VCaP (cell line): Measurements from ENCODE around the gene TOLLIP.

Experiments used
- H3K27ac ChIP-seq: fragments of 450-650 bp; 2 replicates; pipeline ENCODE4 v1.5.1; 2017
- TF ChIP-seq, protein P1 (sequence below): fragments of 450-650 bp; conservative IDR thresholded peaks from 2 replicates; pipeline ENCODE4 v1.5.1; 2017; ENCODE audit warnings: mild to moderate bottlenecking, moderate library complexity

The TOLLIP gene

DNA sequence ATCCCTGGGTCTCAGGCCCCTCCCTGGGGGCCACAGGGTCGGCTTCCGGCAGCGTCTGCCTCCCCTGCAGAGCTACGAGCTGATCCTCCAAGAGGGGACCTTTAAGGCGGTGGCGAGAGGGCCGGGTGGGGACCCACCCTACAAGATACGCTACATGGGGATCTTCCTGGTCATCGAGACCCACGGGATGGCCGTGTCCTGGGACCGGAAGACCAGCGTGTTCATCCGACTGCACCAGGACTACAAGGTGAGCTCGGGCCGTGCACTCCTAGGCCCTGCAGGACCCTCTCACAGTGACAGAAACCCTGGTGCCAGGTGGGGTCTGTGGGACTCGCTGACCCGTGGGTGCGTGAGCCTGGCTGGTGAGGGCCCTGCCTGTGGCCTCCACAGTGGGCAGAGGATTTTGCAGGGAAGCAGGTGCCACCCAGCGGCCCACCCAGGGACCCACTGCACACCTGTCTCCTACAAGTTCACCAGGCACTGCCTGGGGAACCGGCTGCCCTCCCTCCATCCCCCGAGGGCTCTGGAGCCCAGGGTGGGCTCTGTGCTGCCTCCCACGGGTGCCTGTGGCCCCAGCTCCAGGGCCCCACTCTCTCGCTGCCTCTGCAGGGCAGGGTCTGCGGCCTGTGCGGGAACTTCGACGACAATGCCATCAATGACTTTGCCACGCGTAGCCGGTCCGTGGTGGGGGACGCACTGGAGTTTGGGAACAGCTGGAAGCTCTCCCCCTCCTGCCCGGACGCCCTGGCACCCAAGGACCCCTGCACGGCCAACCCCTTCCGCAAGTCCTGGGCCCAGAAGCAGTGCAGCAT lies 72.9 kb downstream of the TOLLIP start:
- TF ChIP-seq, protein P1, sequence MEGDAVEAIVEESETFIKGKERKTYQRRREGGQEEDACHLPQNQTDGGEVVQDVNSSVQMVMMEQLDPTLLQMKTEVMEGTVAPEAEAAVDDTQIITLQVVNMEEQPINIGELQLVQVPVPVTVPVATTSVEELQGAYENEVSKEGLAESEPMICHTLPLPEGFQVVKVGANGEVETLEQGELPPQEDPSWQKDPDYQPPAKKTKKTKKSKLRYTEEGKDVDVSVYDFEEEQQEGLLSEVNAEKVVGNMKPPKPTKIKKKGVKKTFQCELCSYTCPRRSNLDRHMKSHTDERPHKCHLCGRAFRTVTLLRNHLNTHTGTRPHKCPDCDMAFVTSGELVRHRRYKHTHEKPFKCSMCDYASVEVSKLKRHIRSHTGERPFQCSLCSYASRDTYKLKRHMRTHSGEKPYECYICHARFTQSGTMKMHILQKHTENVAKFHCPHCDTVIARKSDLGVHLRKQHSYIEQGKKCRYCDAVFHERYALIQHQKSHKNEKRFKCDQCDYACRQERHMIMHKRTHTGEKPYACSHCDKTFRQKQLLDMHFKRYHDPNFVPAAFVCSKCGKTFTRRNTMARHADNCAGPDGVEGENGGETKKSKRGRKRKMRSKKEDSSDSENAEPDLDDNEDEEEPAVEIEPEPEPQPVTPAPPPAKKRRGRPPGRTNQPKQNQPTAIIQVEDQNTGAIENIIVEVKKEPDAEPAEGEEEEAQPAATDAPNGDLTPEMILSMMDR = no peak
- no peak overlapping the region for H3K27ac ChIP-seq

DNA sequence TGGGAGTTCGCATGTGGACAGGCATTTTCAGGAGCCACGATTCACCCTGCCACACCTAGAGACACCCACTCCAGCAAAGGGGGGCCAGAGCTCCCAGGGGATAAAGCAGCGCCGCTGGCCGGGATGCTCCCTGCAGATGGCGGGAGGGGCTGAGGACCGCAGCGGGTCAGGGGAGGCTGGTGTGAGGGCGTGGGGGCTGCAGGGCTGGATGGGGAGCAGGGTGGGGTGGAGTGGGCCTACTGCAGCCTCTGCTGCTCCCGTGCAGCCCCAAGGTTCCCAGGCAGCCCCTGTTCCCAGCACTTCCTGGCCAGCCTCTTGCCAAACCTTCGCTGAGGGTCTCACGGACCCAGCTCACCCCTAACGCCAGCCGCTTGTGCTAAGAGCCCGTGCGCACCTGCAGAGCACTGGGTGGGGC lies 73.5 kb downstream of the TOLLIP start:
- TF ChIP-seq, protein P1 = no peak
- H3K27ac ChIP-seq = no peak overlapping the region

DNA sequence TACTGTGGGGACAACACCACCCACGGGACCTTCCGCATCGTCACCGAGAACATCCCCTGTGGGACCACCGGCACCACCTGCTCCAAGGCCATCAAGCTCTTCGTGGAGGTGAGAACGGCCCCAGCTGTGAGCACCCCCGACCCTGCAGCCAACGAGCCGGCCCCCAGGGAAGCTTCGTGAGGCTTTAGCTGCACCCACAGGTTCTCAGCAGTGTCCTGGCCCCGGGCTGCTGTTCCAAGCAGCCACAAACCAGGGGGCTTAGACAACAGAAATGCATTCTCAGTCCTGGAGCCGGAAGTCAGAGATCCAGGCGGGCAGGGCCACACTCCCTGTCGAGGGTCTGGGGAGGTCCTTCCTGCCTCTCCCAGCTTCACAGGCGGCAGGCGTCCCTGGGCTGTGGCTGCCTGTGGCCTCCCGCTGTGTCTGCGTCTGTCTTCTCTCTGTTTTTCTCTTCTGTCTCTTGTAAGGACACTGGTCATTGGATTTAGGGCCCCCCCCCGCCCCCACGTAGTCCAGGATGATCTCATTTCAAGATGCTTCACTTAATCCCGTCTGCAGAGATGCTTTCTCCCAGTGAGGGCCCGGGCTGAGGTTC lies 74.0 kb downstream of the TOLLIP start:
- H3K27ac ChIP-seq = no peak overlapping the region
- TF ChIP-seq, protein P1 = no peak

DNA sequence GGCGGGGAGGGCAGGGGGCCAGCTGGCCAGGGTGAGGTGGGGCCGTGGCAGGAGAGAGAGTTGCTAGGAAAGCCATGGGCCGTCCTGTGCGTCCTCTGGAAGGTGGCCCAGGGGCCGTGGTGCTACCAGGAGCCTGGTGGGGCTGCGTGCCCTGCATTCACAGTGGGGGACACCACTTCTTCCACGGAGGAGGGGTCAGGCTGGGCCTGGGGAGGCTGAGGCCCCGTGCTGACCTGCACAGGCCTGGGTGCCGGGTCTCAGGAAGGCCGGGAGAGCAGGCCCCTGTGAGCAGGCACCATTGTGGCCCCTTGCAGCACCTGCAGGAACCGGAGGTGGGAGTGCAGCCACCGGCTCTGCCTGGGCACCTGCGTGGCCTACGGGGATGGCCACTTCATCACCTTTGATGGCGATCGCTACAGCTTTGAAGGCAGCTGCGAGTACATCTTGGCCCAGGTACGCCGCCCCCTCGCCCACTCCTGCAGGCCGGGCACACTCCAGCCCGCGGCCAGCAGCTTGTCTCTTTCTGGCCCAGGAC lies 74.6 kb downstream of the TOLLIP start:
- H3K27ac ChIP-seq = no peak overlapping the region
- TF ChIP-seq, protein P1 = no peak

DNA sequence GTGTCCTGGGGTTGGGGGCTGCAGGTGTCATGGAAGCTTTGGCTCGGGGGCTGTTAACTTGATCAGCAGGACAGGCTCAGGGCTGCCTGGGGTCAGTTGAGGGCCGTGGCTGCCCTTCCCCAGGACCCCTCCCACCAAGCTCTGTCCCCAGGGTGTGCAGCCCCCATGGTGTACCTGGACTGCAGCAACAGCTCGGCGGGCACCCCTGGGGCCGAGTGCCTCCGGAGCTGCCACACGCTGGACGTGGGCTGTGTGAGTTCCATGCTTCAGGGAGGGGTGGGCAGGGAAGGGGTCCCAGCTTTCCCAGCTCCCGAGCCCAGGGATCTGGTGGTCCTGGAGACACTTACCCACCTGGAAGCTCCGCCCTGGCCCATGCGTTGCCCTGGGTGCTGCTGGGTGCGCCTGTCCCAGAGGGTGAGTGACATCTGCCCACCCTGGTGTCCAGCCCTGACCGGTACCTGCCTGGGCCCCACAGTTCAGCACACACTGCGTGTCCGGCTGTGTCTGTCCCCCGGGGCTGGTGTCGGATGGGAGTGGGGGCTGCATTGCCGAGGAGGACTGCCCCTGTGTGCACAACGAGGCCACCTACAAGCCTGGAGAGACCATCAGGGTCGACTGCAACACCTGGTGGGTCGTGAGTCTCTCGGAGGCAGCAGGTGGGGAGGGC lies 75.2 kb downstream of the TOLLIP start:
- TF ChIP-seq, protein P1 = no peak
- H3K27ac ChIP-seq = no peak overlapping the region

DNA sequence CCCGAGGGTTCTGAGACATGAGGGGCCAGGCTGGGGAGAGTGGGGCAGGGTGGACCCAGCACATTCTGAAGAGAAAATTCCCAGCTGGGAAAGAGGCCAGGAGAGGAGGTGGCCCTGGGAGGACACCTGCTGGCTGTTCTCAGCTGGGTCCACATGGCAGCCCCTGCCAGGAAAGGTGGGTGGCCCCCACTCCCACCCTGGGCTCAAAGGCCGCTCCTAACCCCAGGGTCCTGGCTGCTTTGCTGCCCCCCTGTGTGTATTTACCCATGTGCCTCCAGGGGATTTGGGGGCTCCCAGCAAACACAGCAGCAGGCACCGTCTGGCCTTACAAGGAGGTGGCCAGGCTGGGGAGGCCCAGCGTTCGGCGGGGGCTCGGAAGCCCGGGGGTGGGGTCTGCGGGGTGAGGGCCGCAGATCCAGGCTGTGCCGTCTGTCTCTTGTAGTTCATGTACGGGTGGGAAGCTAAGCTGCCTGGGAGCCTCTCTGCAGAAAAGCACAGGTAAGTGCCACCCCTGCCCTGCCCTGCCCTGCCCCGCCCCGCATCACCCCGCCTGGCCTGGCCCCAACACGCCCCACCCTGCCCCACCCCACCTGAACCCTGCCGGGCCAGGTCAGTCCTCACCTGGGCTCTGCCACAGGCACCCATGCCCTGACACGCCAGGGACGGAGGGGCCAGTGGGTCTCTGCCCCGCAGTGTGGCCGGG lies 75.9 kb downstream of the TOLLIP start:
- TF ChIP-seq, protein P1 = peak; percentile 72

DNA sequence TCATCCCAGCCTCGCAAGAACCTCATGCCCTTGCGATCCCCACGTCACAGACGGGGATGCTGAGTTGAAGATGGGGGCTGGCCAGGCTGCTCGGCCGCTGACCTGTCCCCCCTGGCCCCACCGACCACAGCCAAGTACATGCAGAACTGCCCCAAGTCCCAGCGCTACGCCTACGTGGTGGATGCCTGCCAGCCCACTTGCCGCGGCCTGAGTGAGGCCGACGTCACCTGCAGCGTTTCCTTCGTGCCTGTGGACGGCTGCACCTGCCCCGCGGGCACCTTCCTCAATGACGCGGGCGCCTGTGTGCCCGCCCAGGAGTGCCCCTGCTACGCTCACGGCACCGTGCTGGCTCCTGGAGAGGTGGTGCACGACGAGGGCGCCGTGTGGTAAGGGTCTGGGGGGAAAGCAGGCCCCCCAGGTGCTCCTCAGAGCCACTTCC lies 76.5 kb downstream of the TOLLIP start:
- no peak overlapping the region; the same call in 1 of the 2 replicates for H3K27ac ChIP-seq
- TF ChIP-seq, protein P1 = no peak

More for the DNA sequence above, 75.9 kb downstream of the TOLLIP start:
- no peak overlapping the region; the same call in 1 of the 2 replicates for H3K27ac ChIP-seq
